Spleen (tissue), 7 donors: ENCODE data around the gene ZNF792.

Source experiments
- POLR2AphosphoS5 ChIP-seq, 3 donors: sonication (generic); formaldehyde crosslinking; IDR thresholded peaks; one replicate each; pipeline ENCODE4 v1.5.1; 2017; ENCODE audit warnings: antibody characterized with exemption in 3 of 3
- TF ChIP-seq, protein P1 (sequence below), 11 experiments: fragments of 200-600 bp in 7 of 11; fragments of 450-650 bp in 4 of 11; sonication (generic) in 4 of 11; IDR thresholded peaks in 8 of 11; conservative IDR thresholded peaks in 3 of 11; 1 replicate in 7 of 11; 2 replicates in 4 of 11; pipeline versions ENCODE4 v1.4.0 to v1.8.0; 2016 to 2021; ENCODE audit warnings: antibody characterized with exemption in 11 of 11, inconsistent platforms in 4 of 11, mild to moderate bottlenecking in 1 of 11
- donor health status: DM: no; HTN: no; CAD: no; lungs with moderate emphysema.
- donor health status: DM: no; HTN: no; CAD: no.
- donor health status: DM: no; HTN: no; CAD: no.

DNA sequence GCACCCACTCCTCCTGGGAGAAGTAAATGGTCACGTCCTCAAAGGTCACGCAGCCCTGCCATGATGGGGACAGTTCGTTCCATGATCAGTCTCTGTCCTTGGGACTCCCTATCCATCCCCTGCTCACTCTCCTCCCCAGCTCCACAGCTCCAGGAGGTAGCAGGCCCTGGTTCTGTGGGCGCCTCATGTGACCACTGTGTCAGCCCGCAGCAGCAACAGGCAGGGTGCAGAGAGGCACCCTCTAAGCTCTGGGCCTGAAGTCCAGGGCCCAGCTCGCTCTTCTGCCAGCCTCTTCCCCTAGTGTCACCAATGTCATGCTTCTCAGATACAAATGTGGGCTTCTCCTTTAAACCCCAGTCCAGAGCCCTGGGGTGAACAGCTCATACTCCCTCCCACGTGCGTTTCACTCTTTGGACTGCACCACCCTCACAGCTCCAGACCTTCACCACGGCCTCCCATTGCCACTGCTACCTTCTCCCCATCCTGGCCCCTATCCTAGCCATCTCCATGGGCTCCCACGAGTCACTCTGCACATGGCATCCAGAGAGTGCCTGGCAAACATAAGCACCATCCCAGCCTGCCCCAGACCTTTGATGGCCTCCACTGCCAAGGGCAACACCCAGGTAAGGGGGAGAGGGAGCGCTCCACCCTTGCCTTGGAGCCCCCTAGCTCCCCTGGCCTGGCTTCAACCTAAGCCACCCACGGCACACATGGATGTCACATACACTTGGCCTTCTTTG is 2.9 kb downstream of the ZNF792 start:
- TF ChIP-seq, protein P1, sequence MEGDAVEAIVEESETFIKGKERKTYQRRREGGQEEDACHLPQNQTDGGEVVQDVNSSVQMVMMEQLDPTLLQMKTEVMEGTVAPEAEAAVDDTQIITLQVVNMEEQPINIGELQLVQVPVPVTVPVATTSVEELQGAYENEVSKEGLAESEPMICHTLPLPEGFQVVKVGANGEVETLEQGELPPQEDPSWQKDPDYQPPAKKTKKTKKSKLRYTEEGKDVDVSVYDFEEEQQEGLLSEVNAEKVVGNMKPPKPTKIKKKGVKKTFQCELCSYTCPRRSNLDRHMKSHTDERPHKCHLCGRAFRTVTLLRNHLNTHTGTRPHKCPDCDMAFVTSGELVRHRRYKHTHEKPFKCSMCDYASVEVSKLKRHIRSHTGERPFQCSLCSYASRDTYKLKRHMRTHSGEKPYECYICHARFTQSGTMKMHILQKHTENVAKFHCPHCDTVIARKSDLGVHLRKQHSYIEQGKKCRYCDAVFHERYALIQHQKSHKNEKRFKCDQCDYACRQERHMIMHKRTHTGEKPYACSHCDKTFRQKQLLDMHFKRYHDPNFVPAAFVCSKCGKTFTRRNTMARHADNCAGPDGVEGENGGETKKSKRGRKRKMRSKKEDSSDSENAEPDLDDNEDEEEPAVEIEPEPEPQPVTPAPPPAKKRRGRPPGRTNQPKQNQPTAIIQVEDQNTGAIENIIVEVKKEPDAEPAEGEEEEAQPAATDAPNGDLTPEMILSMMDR (IDR thresholded peaks at IDR 0.05 in 8 of 11, conservative IDR thresholded peaks at IDR 0.05 in 3 of 11), result no peak
- TF ChIP-seq POLR2AphosphoS5 (IDR thresholded peaks at IDR 0.05), result no peak
